ENCODE measurements around the gene KCNIP1.

DNA sequence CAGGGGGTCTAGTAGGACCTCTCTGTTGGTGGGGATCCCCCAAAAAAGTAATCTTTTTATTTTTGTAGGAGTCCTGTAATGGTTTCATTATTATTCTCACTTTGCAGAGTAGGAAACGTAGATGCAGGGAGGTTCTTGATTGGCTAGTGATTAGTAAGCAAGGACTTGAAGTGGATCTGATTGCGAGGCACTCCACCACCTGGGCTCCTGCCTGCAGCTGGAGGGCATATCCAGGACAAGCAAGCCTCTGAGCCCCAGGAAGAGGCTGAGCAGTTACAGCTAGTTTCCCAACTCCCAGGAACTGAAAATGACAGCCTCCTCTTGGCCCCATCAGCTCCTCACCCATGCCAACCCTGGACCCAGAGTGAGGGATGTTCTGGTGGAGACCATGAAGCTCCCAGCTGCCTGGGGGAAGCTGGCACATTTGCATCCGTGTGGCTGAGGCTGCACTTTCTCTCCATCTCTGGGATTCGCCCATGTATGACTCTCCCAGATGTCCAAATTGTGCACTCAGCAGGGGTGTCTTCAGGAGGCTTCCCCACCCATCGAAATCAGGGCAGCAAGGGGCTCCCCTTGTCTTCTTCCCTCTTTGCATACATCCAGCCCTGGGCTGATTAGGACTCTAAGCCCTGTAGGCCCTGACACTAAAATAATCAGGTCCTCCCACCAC is 10.2 kb downstream of the KCNIP1 start:
- no peak for TF ChIP-seq FOXM1 (IDR thresholded peaks at IDR 0.05; ENCODE audit: borderline replicate concordance, low read depth)
- no peak for TF ChIP-seq REST (IDR thresholded peaks at IDR 0.05; ENCODE audit: low read depth)
- TF ChIP-seq TEAD4 (IDR thresholded peaks at IDR 0.05): no peak
- TF ChIP-seq, protein P1, sequence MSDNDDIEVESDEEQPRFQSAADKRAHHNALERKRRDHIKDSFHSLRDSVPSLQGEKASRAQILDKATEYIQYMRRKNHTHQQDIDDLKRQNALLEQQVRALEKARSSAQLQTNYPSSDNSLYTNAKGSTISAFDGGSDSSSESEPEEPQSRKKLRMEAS (IDR thresholded peaks at IDR 0.05): no peak

Measured in Ishikawa (cell line).